Measurements from ENCODE around the gene AGTR1.

The AGTR1 gene

DNA sequence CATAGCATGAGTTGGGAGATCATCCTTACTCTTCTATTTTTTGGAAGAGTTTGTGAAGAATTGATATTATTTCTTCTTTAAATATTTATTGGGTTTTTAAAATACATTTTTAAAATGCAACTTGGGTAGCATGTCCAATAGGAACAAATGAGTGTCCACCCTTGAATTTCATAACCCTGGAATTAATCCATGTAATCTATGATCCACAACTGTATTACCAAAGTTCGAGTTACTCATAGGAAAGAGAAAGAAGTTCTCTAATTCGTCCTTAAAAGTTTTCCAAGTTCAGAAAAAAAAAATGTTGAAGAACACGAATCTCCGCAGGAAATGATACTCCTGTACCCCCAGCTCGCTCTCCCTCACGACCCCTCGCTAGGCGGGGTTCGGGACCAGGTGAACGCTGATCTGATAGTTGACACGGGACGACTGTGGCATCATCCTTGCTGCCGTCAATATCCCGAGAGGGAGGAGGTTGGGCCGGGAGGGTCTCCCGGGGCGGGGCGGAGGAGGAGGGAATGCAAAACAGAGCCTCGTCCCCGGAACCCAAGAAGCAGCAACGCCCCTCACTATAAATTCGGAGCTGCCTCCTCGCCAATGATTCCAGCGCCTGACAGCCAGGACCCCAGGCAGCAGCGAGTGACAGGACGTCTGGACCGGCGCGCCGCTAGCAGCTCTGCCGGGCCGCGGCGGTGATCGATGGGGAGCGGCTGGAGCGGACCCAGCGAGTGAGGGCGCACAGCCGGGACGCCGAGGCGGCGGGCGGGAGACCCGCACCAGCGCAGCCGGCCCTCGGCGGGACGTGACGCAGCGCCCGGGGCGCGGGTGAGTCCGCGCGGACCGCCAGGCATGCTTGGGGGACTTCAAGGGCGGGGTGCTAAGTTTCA is at the start of gene AGTR1:
AGTR1 (plus strand) TSS at position 598 of the 884 bp plus-strand sequence. CDS start 43,133 bp downstream, outside the sequence.
- in situ Hi-C loops (cut with HindIII; ENCODE audit: low sequenced_read_pairs) = no loop called here

DNA sequence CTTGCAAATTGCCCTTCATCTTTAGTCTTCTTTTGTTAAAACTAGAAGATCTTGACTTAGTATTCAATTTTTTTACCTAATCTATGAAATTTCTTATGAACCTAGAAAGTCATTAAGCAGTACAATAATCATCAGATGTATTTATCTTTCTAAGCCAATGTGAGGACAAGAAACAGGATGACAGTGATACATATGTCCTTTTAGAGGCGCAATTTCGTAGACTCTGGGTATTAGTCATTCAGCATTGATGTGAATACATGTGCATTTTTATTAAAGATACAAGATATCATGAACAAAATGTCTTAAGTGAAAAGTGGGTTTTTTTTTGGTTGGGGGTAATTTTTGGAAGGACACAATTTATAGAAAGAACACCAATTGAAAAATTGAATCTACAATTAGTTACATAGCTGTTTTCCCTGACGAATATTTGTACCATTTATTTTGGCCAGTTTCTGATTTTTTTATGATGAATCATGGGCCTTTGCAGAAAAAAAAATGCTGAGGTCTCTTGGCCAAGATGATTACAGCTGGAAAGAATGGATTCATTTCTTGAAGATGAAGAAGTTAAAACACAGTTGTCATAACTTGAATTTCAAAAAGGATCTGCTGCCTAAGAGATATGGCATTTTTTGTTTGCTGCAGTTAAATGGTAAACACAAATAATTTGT is 48.9 kb upstream of the AGTR1 start:
- in situ Hi-C loops (cut with HindIII; ENCODE audit: low sequenced_read_pairs) = no loop called here

DNA sequence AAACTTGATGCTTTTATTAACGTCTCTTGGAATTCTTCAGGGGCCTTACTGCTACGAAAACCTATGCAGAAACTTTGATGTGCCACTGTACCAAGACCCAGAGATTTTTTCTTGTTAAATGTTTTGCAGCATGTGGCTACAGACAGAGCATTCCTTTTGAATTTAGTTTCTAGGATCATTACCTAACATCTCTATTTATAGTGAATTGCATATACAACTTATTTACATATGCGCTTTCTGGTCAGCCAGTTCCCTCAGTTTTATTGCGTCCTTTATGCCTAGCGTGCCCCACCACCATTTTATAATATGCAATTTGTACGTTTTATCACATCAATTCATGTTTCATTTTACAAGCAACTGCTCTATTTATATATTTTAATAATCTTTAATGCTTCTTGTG is 46.2 kb upstream of the AGTR1 start:
- in situ Hi-C loops (cut with HindIII; ENCODE audit: low sequenced_read_pairs) = no loop called here

DNA sequence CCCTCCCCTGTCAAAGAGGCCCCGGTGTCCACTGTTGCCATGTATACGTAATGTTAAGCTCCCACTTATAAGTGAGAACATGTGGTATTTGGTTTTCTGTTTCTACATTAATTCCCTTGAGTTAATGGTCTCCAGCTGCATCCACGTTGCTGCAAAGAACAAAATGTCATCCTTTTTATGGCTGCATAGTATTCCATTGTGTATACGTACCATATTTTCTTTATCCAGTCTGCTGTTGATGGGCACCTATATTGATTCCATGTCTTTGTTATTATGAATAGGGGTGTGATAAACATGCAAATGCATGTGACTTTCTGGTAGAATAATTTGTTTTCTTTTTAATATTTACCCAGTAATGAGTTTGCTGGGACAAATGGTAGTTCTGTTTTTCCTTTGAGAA is 43.3 kb upstream of the AGTR1 start:
- in situ Hi-C loops (cut with HindIII; ENCODE audit: low sequenced_read_pairs) = no loop called here

DNA sequence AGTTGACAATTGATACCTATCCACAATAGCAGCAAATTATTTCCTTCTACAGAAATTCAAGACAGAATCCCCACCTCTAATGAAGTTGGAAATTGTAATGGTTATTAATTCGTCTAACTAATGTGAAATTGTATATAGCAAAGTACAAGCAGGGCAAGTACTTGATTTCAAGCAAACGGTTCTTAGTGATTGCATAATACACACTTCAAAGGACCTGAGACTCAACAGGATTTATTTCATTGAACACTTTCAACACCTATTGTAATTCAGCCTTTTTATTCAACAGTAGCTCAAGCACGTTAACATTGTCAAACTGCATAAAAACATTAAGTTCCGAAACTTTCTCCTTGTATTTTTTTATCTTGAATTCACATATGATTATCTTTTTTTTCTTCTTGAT is 40.2 kb upstream of the AGTR1 start:
- in situ Hi-C loops (cut with HindIII; ENCODE audit: low sequenced_read_pairs) = no loop called here

DNA sequence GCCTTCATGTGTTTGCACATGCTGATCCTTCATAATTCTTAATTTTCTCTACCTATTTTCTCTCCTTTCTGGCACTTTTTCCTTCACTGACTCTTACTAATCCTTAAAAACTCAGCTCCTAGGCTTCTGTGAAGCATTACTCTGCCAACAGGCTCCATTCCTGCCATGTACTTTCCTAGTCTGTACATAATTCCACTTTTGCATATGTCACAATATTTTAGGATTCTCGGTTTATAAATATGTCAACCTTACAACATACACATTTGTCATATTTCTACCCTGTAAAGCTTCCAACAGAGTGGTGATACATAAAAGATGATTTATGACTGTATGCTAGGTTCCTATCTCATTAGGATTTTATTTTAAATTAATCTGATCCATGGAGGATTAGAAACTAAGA is 38.2 kb upstream of the AGTR1 start:
- in situ Hi-C loops (cut with HindIII; ENCODE audit: low sequenced_read_pairs) = no loop called here

DNA sequence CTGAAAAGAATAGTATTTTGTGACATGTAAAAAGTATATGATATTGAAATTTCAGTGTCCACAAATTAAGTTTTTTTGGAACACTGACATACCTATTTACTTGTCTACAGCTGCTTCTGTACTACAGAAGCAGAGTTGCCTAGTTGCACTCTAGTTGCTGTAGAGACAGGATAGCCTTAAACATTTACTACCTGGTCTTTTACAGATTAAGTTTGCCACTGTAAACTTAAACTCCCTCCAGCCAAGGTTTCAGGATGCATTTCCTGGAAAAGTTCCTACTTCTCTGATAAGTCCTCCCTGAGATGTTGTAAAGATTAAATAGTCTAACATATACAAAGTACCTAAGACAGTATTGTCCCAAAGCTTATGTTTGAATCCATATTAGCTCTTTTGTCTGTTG is 17.4 kb upstream of the AGTR1 start:
- in situ Hi-C loops (cut with HindIII; ENCODE audit: low sequenced_read_pairs) = no loop called here

DNA sequence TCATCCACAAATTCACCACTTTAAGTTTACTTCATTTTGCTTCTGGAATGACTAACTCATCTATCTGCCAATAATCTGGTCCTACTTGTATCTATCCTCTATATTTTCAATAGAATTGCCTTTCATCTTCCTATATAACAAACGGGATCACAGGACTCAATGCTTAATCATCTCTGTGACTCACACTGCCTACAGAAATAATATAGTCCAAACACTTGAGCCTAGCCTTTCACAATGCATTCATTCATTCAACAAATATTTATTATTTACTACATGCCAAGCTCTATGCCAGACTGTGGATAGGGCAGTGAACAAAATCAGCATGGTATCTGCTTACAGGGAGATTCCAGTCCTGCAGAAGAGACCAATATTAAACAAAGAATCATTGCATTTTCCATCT is 16.6 kb upstream of the AGTR1 start:
- in situ Hi-C loops (cut with HindIII; ENCODE audit: low sequenced_read_pairs) = no loop called here

DNA sequence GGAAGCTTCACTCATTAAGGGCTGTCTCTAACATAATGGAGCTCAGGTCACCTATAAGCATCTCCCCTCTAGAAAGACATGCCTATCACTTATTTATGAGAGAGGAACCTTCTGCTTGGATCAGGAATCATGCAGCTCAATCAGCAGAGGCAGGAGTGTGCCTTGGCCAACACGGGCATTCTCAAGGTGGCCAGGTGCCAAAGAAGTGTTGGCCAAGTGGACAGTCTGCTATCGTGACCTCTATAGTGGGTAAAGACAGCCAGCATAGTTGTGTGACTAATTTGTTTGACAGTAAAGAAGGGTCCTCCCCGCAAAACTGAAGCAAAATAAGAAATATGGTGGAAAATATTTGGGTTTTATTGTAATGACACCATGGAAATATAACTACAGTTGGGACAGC is 14.7 kb upstream of the AGTR1 start:
- in situ Hi-C loops (cut with HindIII; ENCODE audit: low sequenced_read_pairs) = no loop called here

DNA sequence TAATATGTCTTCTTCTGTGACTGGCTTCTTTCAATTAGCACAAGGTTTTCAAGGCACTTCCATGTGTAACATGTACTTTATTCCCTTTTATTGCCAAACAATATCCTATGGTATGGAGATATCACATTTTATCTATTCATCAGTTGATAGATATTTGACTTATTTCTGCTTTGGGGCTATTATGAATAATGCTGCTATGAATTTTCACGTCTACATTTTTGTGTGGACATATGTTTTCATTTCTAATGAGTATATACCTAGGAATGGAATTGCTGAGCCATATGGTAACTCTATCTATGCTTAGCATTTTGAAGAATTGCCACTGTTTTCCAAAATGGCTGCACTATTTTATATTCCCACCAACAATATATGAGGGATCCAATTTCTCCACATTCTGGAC is 3.6 kb upstream of the AGTR1 start:
- in situ Hi-C loops (cut with HindIII; ENCODE audit: low sequenced_read_pairs) = no loop called here

DNA sequence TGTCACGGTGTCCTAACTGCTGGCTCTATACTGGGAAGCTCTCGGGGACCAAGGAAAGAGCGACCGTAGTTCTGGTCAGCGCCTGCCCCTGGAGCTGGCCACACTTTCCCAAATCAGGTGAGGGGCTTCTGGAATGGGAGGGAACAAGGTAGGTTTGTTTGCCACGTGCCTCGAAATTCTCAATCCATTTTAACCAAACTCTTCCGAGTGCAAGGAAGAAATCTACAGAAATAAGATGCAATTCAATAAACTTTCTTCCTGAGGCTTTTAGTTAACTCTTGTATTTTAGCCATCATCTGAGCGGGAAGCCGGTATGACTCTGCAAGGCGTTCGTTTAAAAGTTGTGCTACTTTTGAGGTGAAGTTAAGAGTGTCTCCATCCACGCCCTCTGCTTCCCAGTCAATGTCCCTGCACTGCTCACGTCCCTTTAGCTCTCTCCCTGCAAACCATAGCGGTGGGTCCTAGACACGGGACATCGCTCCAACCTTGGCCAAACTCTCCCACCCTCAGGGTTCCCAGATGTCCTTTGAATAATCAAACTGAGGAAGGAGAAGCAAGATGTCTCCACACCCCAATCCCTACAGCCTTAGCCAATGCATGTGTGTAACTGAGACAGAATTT is 597 bp downstream of the AGTR1 start:
- in situ Hi-C loops (cut with HindIII; ENCODE audit: low sequenced_read_pairs) = no loop called here

DNA sequence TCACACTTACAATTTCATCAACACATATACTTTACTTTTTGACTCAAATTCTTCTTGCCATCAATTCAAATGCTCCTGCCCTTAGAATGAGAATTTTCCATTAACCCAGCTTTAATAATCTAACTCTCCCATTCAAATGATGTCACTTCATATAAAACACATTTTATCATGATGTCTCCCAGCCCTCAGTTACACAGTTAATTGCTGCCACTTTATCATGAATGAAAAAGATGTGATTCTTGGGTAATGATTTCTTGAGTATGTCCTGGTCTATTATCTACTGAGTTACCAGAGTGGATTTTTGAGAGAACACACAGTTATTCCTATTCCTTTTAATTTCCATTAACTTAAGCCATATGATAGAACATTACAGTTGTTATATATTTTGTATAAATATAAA is 7.6 kb downstream of the AGTR1 start:
- in situ Hi-C loops (cut with HindIII; ENCODE audit: low sequenced_read_pairs) = no loop called here

DNA sequence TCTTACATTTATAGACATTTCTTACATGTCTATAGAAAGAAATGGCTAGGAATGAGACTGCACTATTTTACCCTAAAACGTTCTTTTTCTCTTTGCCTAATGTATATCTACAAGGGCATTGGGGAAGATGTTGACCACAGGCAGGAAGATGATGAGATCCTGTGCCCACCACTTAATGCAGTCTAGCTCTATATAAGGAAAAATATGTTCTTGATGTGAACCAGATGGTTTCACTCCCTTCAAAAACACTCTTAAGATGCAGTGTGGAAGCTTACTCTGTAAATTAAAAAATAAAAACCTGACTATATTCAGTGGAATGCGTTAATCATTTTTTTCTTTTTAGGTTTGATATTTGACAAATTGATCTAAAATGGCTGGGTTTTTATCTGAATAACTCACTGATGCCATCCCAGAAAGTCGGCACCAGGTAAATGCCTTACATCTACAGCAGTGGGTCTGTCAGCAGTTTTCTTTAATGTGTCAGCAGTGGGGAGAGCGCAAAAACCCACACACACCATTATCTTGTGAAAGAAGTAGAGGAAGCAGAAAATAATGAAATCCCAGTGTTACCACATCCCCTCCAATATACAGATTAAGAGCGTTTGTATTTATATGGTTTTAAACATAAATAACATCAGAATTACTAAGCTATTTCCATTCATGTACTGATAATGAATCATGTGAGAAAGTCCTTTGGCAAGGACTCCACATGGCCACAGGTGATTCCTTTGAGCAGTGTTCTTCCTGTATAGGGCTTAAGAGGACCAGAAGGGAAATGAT is 10.1 kb downstream of the AGTR1 start:
- in situ Hi-C loops (cut with HindIII; ENCODE audit: low sequenced_read_pairs) = no loop called here

DNA sequence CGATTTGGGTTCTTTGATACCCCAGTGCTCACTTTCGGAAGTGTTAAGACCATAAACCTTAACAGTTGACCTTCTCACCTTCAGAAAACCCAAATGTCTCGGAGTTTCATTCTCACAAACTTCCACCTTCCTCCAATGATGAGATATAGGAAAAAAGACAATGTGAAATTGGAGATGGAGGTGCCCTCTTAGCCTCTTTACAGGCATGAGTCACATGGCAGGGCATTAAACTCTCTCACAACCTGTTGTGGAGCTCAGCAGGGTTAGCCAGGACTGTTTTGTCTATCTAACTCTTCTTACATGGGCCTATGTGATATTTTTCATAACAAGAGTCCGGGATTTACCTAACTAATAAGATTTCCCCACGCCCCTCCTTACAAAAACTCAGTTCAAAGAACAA is 10.7 kb downstream of the AGTR1 start:
- in situ Hi-C loops (cut with HindIII; ENCODE audit: low sequenced_read_pairs) = no loop called here

DNA sequence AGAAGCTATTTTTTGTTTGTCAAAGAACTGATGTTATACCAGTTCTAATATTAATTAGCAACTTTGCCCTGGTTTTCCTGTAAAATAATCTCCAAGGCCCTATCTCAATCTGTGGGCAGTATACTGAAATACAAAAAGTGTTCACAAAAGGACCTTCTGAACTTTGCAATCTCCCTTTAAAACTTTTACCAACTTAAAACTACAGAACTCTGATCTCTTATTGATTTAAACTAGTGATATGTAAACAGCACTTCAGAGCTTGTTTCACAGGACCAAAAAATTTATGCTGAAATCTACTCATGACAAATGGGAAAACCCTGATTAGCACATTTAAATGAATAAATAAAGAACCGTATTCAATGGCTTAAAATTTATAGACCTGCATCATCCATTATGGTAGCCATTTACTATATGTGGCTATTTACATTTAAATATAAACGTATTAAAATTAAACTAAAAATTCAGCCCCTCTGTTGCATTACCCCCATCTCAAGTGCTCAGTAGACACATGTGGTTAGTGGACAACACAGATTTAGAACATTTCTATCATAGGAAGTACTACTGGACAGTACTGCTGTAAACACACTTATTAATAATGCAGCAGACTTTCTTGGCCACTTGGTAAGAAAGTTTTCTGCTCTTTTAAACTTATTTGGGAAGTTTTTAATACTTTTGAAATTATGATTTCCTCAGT is 12.0 kb downstream of the AGTR1 start:
- in situ Hi-C loops (cut with HindIII; ENCODE audit: low sequenced_read_pairs) = no loop called here

DNA sequence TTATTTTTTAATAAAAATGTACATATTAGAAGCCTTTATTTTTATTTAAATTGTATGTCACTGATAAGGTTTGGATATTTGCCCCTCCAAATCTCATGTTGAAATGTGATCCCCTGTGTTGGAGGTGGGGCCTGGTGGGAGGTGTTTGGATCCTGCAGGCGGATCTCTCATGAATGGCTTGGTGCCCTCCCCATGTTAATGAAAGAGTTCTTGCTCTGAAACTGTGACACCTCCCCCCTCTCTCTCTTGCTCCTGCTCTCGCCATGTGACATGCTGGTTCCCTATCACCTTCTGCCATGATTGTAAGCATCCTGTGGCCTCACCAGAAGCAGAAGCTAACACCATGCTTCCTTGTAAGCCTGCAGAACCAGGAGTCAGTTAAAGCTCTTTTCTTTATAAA is 13.0 kb downstream of the AGTR1 start:
- in situ Hi-C loops (cut with HindIII; ENCODE audit: low sequenced_read_pairs) = no loop called here

DNA sequence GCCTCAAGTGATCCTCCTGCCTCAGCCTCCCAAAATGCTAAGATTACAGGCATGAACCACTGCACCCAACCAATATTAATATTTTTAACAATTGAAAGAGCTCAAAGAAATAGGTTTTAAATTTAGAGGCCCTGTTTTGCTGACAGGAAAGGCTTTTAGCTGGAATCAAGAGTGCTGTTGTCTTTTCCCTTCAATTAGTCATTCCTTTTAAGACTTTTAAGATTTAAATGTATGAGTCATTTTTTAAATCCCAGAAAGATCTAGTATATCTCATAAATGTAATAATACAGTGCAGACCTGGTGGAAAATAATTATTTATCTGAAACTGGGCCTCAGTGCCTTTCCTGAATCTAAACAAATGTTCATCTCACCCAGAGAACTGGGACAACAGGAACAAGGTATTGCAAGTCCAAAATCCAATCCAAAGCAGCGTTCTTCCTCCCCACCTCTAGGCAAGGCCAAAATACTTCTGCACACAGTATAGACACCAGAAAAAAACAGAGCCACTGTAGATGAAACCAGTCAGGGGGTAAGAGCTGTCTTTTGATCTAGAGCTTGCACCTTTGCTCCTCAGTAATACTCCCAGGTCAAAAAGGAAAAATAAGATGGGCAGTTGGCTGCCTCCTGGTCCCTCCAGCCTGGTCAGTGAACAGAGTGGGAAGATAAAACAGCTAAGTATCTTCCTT is 14.4 kb downstream of the AGTR1 start:
- in situ Hi-C loops (cut with HindIII; ENCODE audit: low sequenced_read_pairs) = no loop called here

DNA sequence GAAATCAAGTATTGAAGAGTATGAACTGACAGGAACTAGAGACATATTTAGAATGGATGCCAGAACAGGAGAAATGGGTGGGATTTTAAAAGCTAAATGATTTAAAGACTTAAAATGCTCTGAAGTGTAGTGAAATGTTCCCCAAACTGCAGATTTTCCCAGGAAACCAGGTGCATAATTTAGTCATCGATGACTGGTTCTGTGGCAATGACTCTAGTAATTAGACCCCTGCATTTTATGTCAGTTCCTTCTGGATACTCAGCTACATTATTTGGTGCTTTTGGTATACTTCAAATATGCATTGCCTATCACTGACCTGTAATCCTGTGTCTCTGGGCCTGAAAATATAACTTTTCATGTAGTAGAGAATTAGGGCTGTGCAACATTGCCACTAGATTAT is 16.8 kb downstream of the AGTR1 start:
- in situ Hi-C loops (cut with HindIII; ENCODE audit: low sequenced_read_pairs) = no loop called here

DNA sequence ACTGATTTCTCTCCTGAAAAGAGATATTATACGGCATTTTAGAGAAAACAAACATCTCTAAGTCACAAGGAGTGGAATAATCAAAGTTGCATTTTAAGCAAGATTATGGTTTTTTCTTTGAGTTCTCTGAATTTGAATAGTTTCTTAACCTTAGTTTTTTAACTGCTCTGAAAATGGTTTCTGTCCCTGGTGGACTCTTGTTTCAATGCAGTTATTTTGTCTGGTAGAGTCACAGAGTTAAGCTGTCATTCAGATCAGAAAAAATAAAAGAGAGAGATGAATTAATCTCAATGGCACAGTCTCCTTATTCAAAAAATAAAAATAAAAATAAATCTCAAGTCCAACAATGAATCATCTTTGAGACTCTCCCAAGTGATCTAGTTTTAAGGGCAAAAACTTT is 19.0 kb downstream of the AGTR1 start:
- in situ Hi-C loops (cut with HindIII; ENCODE audit: low sequenced_read_pairs) = no loop called here
